GM12891 (cell line): ENCODE measurements around the gene NSD2.

Experiments
- PAX5 ChIP-seq: IDR thresholded peaks from 2 replicates; pipeline ENCODE4 v1.6.1; 2011; ENCODE audit warnings: low read length, moderate library complexity, mild to moderate bottlenecking; ENCODE audit not compliant: insufficient read depth, severe bottlenecking
- POLR2A ChIP-seq: IDR thresholded peaks from 2 replicates; pipeline ENCODE4 v1.6.1; 2011; ENCODE audit warnings: low read depth, low read length, control low read depth
- POLR2AphosphoS5 ChIP-seq: IDR thresholded peaks from 2 replicates; pipeline ENCODE4 v1.6.1; 2011; ENCODE audit warnings: low read depth, low read length, control low read depth
- POU2F2 ChIP-seq: IDR thresholded peaks from 2 replicates; pipeline ENCODE4 v1.6.1; 2011; ENCODE audit warnings: low read depth, mild to moderate bottlenecking, control low read depth, low read length, moderate library complexity
- SPI1 ChIP-seq: IDR thresholded peaks from 2 replicates; pipeline ENCODE4 v1.6.1; 2011; ENCODE audit warnings: low read depth, low read length, control low read depth
- TAF1 ChIP-seq: IDR thresholded peaks from 2 replicates; pipeline ENCODE4 v1.6.1; 2011; ENCODE audit warnings: low read depth, low read length, control low read depth

GRCh38 chr4:1901127-1901526 lies 29.9 kb downstream of the NSD2 start:
- TF ChIP-seq POLR2AphosphoS5: no peak
- TF ChIP-seq PAX5: no peak
- no peak for TF ChIP-seq SPI1
- TF ChIP-seq POLR2A: no peak
- no peak for TF ChIP-seq TAF1
- no peak for TF ChIP-seq POU2F2
